ENCODE data around the gene SLC30A2.
A peak's percentile ranks its signal among the peaks of the same experiment; 100 is the strongest.

SLC30A2 gene

GRCh38 chr1:25997828-25998761, 47.8 kb downstream of the SLC30A2 start, which contains the start of gene PAFAH2 (continued):
- TF ChIP-seq ZBTB49 (tag by site-specific recombination; IDR thresholded peaks at IDR 0.05; ENCODE audit: low read depth) (0 out of 2 replicates have a peak, but pooled peaks have one; percentile 55), BCL11B (tag by site-specific recombination; IDR thresholded peaks at IDR 0.05; ENCODE audit: low read depth) (peak; percentile 79), TSHZ1 (tag by site-specific recombination; IDR thresholded peaks at IDR 0.05; ENCODE audit: borderline replicate concordance) (peak; percentile 94), ZNF571 (tag by site-specific recombination; IDR thresholded peaks at IDR 0.05) (no peak), ZNF513 (tag by site-specific recombination; IDR thresholded peaks at IDR 0.05) (peak; percentile 92), ZNF324 (tag by site-specific recombination; IDR thresholded peaks at IDR 0.05) (peak; percentile 100), ZNF157 (tag by site-specific recombination; IDR thresholded peaks at IDR 0.05) (no peak; the same call in 1 of the 2 replicates), ZFP37 (tag by site-specific recombination; IDR thresholded peaks at IDR 0.05) (peak; percentile 99), IKZF3 (tag by site-specific recombination; IDR thresholded peaks at IDR 0.05) (0 out of 2 replicates have a peak, but pooled peaks have one; percentile 61), ZNF214 (tag by site-specific recombination; IDR thresholded peaks at IDR 0.05; ENCODE audit: borderline replicate concordance) (no peak), SCRT2 (tag by site-specific recombination; IDR thresholded peaks at IDR 0.05) (peak; percentile 97), ZNF624 (tag by site-specific recombination; IDR thresholded peaks at IDR 0.05) (peak; percentile 88), HOXA7 (CRISPR knock-in tag; IDR thresholded peaks at IDR 0.05; ENCODE audit: borderline replicate concordance) (no peak), ZNF311 (tag by site-specific recombination; IDR thresholded peaks at IDR 0.05; ENCODE audit: borderline replicate concordance) (no peak), YY2 (tag by site-specific recombination; IDR thresholded peaks at IDR 0.05) (peak; percentile 93), ZBTB8A (tag by site-specific recombination; IDR thresholded peaks at IDR 0.05) (peak; percentile 87), ZNF626 (tag by site-specific recombination; IDR thresholded peaks at IDR 0.05) (peak; percentile 95; the same call in 1 of the 2 replicates), ZFP3 (tag by site-specific recombination; IDR thresholded peaks at IDR 0.05; ENCODE audit: low read depth) (peak; percentile 29; the same call in 1 of the 2 replicates), KLF9 (tag by site-specific recombination; IDR thresholded peaks at IDR 0.05; ENCODE audit: low read depth) (peak; percentile 88), ZNF404 (tag by site-specific recombination; IDR thresholded peaks at IDR 0.05) (no peak), ZSCAN16 (tag by site-specific recombination; IDR thresholded peaks at IDR 0.05) (0 out of 2 replicates have a peak, but pooled peaks have one; percentile 37), TCF7L2 (IDR thresholded peaks at IDR 0.05; ENCODE audit: borderline replicate concordance, low read depth, low read length) (no peak), ZSCAN30 (tag by site-specific recombination; IDR thresholded peaks at IDR 0.05) (peak; percentile 98), ZNF266 (tag by site-specific recombination; IDR thresholded peaks at IDR 0.05; ENCODE audit: low read depth) (no peak), ZNF76 (tag by site-specific recombination; IDR thresholded peaks at IDR 0.05; ENCODE audit: borderline replicate concordance, low read depth) (peak; percentile 100), RBAK (tag by site-specific recombination; IDR thresholded peaks at IDR 0.05) (no peak), ZNF837 (tag by site-specific recombination; IDR thresholded peaks at IDR 0.05) (no peak; the same call in 1 of the 2 replicates), ZSCAN4 (tag by site-specific recombination; IDR thresholded peaks at IDR 0.05) (peak; percentile 74; the same call in 1 of the 2 replicates), SALL2 (tag by site-specific recombination; IDR thresholded peaks at IDR 0.05; ENCODE audit: borderline replicate concordance) (peak; percentile 99), KLF16 (tag by site-specific recombination; IDR thresholded peaks at IDR 0.05) (peak; percentile 99), ZFP69B (tag by site-specific recombination; IDR thresholded peaks at IDR 0.05) (peak; percentile 96), GLI4 (tag by site-specific recombination; IDR thresholded peaks at IDR 0.05) (peak; percentile 97)
